ENCODE data around the gene PTPRM. TPM values are rescaled to one million over a fixed set of nuclear protein-coding genes. Genes with fewer than 3 reads are reported as not detected.

The PTPRM gene
- total RNA-seq, 1 experiment from 2014 or later: 45.6 TPM

DNA sequence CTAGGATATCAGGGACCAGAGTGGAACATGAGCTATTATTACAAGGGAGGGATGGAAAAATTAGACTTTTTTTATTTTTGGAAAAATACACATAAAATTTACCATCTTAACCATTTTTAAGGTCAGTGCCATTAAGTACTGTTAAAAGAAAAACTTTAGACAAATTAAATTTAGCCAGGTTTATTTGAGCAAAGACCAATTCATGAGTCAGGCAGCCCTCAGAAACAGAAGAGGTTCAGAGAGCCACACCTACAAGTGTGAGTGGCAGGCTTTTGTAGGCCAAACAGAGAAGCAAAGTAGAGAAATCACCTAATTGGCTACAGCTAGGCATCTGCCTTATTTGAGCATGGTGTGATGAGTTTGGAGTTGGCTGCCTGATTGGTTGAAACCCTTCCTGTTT, 740.8 kb downstream of the PTPRM start:
- Histone ChIP-seq H3K36me3 (ENCODE audit: low read depth, low read length) (no peaks in the 10 kb centered on the region), H3K27me3 (ENCODE audit: low read length) (no peaks in the 10 kb centered on the region), H3K4me1 (ENCODE audit: insufficient read depth, low read length) (peaks cover 5% of the 10 kb centered on the region; the same call in 1 of the 2 replicates), H3K79me2 (ENCODE audit: low read length) (no peaks in the 10 kb centered on the region), H3K4me3 (ENCODE audit: low read length) (no peak overlapping the region), H3K9me2 (replicated peaks; ENCODE audit: low read length) (no peaks in the 10 kb centered on the region), H3K27ac (ENCODE audit: low read length) (no peak overlapping the region), H3K4me2 (ENCODE audit: low read length) (no peak overlapping the region), H3F3A (ENCODE audit: low read length, unreplicated experiment) (no peaks in the 10 kb centered on the region), H3K9me3 (ENCODE audit: low read length) (no peaks in the 10 kb centered on the region), H2AFZ (ENCODE audit: low read length) (no peak overlapping the region), H3K9ac (ENCODE audit: low read length) (no peak overlapping the region), H4K20me1 (ENCODE audit: low read length) (no peaks in the 10 kb centered on the region)
- BruUV-seq (replicated peaks): no TSS peak
- intact Hi-C loops (cut with micrococcal nuclease): no loop called here
- CTCF ChIA-PET: interaction anchor here (0.6 kb wide), 1 partner anchor 53 kb away, joined by 3 read pairs; no protein-coding TSS in a partner anchor
- no peak for TF ChIP-seq EZH2phosphoT487 (IDR thresholded peaks at IDR 0.05; ENCODE audit: borderline replicate concordance, low read length)
- TF ChIP-seq CTCF (conservative IDR thresholded peaks at IDR 0.05; ENCODE audit: low read depth, low read length): no peak
- TF ChIP-seq EZH2 (IDR thresholded peaks at IDR 0.05; ENCODE audit: low read length, unreplicated experiment): no peak
- DNase-seq (no peak), ATAC-seq (no peak; the same call in 1 of the 2 replicates)
- POLR2A ChIA-PET (ENCODE audit: unreplicated experiment): no interaction called here

GRCh38 chr18:8313043-8313442, 745.9 kb downstream of the PTPRM start:
- no peaks in the 10 kb centered on the region for H3K79me2 ChIP-seq (ENCODE audit: low read length)
- H3F3A ChIP-seq (ENCODE audit: low read length, unreplicated experiment): no peaks in the 10 kb centered on the region
- H3K27me3 ChIP-seq (ENCODE audit: low read length): no peaks in the 10 kb centered on the region
- H3K9ac ChIP-seq (ENCODE audit: low read length): no peak overlapping the region
- H3K4me2 ChIP-seq (ENCODE audit: low read length): no peak overlapping the region
- ATAC-seq (no peak), DNase-seq (no peak)
- no peak overlapping the region for H3K4me3 ChIP-seq (ENCODE audit: low read length)
- no peaks in the 10 kb centered on the region for H3K9me3 ChIP-seq (ENCODE audit: low read length)
- no peak overlapping the region for H3K27ac ChIP-seq (ENCODE audit: low read length)
- intact Hi-C loops (cut with micrococcal nuclease): no loop called here
- H4K20me1 ChIP-seq (ENCODE audit: low read length): no peaks in the 10 kb centered on the region
- H3K9me2 ChIP-seq (replicated peaks; ENCODE audit: low read length): no peaks in the 10 kb centered on the region
- no peak overlapping the region for H2AFZ ChIP-seq (ENCODE audit: low read length)
- no peaks in the 10 kb centered on the region for H3K36me3 ChIP-seq (ENCODE audit: low read depth, low read length)
- ChIA-PET POLR2A (ENCODE audit: unreplicated experiment) (no interaction called here), CTCF (no interaction called here)
- BruUV-seq (replicated peaks): no TSS peak
- no peaks in the 10 kb centered on the region for H3K4me1 ChIP-seq (ENCODE audit: insufficient read depth, low read length)
- TF ChIP-seq CTCF (conservative IDR thresholded peaks at IDR 0.05; ENCODE audit: low read depth, low read length) (no peak), EZH2phosphoT487 (IDR thresholded peaks at IDR 0.05; ENCODE audit: borderline replicate concordance, low read length) (no peak), EZH2 (IDR thresholded peaks at IDR 0.05; ENCODE audit: low read length, unreplicated experiment) (no peak)

DNA sequence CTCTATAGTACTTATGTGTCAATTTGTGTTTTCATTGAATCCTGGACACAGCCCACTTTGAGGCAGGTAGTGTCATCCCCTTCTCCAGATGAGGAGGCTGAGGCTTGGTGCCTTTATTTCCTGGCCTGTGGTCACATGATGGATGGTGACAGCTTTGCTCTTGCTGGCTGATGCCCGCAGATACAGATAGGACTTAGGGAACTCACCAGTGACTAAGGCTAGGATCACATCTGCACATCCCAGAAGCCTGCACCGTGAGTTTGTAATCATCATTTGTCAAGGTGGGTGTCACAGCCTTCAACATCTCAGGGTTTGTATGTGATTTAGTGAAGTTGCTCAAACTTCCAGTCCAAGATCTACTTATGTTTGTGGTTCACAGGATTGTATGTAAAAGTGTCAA, 747.0 kb downstream of the PTPRM start:
- Histone ChIP-seq H3K4me3 (ENCODE audit: low read length) (no peak overlapping the region), H3K4me1 (ENCODE audit: insufficient read depth, low read length) (no peaks in the 10 kb centered on the region), H3K9me2 (replicated peaks; ENCODE audit: low read length) (no peaks in the 10 kb centered on the region), H3K4me2 (ENCODE audit: low read length) (no peak overlapping the region), H3K9ac (ENCODE audit: low read length) (no peak overlapping the region), H3K27ac (ENCODE audit: low read length) (no peak overlapping the region), H2AFZ (ENCODE audit: low read length) (no peak overlapping the region), H4K20me1 (ENCODE audit: low read length) (no peaks in the 10 kb centered on the region), H3K36me3 (ENCODE audit: low read depth, low read length) (no peaks in the 10 kb centered on the region), H3K79me2 (ENCODE audit: low read length) (no peaks in the 10 kb centered on the region), H3K9me3 (ENCODE audit: low read length) (no peaks in the 10 kb centered on the region), H3K27me3 (ENCODE audit: low read length) (no peaks in the 10 kb centered on the region), H3F3A (ENCODE audit: low read length, unreplicated experiment) (no peaks in the 10 kb centered on the region)
- DNase-seq: no peak
- ChIA-PET CTCF (no interaction called here), POLR2A (ENCODE audit: unreplicated experiment) (no interaction called here)
- BruUV-seq (replicated peaks): no TSS peak
- intact Hi-C loops (cut with micrococcal nuclease): no loop called here
- no peak for ATAC-seq
- no peak for TF ChIP-seq EZH2 (IDR thresholded peaks at IDR 0.05; ENCODE audit: low read length, unreplicated experiment)
